ENCODE results near the gene ASB1. TPM values are rescaled to one million over a fixed set of nuclear protein-coding genes. Genes with fewer than 3 reads are reported as not detected.

ASB1 gene
- total and polyA plus RNA-seq, 2 donors, result 17.1 to 24.7 TPM

DNA sequence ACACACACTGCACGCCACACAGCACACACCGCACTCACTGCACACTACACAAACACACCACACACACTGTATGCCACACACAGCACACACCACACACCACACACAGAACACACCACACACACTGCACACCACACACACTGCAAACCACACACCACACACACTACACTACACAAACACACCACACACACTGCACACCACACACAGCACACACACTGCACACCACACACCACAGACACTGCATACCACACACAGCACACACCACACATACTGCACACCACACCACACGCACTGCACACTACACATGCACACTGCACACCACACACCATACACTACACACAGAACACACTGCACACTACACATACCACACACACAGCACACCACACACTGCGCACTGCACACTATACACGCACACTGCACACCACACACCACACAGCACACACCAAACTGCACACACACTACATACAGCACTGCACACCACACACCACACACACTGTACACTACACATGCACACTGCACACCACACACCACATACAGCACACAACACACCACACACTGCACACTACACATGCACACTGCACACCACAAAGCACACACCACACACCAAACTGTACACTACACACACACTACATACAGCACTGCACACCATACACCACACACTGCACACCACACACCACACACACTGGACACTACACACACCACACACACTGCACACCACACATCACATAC lies 59.6 kb downstream of the ASB1 start:
- H3K36me3 ChIP-seq (ENCODE audit: insufficient read depth), result no peaks in the 10 kb centered on the region
- 97% methylated on average over 5 of the region's 5 CpGs for WGBS
- DNase-seq (ENCODE audit: extremely low spot score), result no peak
- no peak overlapping the region for H3K4me3 ChIP-seq (ENCODE audit: low read depth, low read length)
- H3K4me1 ChIP-seq (ENCODE audit: insufficient read depth), result no peaks in the 10 kb centered on the region
- H3K27ac ChIP-seq (ENCODE audit: low read depth), result no peak overlapping the region

DNA sequence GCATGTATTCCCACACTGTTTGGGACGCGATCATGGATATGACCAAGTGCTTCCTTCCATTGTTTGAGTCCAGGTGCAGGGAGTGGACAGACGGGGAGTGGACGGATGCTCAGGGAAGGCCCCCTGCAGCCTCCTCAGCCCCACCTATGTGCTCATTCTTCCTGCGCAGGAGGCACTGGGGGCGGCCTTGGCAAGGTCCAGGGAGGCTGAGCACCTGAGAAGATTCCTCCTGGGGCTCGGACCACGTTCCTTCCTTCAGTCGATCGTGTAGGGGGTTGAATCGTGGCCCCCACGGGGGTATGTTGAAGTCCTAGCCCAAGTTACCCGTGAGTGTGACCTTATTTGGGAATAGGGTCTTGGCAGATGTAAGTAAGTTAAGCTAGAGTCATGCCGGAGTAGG lies 60.4 kb downstream of the ASB1 start:
- WGBS, result 89% methylated on average over 14 of the region's 14 CpGs
- DNase-seq (ENCODE audit: extremely low spot score), result no peak

DNA sequence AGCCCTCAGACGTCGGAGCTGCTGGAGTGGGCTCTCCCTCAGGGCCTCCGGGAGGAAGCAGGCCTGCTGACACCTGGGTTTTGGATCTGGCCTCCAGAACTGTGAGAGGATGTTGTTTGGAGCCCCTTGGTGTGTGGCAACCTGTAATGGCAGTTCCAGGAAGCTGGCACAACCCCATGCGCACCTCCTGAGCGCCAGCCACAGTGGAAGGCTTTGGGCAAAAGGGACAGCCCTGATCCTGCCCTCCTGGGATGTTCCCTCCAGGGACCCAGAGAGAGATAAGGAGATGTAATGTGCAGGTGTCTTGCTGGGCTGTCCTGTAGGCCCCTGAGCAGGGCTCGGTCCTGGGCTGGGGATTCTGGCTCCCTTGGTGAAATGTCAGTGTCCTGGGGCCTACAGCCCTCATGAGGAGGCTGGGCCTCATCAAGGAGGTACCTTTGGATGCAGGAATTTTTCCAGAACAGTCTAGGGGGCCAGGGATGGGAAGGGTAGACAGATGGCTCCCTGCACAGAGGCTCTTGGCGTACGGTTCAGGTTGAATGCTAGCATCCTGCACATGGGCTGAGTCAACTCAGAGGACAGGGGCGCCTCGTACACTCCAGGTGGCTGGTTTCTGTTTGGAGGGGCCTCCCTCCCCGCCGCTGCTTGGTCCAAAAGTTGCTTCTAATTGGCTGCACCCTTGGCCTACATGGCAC lies 61.1 kb downstream of the ASB1 start:
- no peak overlapping the region for H3K4me3 ChIP-seq (ENCODE audit: low read depth, low read length)
- no peaks in the 10 kb centered on the region for H3K4me1 ChIP-seq (ENCODE audit: insufficient read depth)
- H3K36me3 ChIP-seq (ENCODE audit: insufficient read depth), result no peaks in the 10 kb centered on the region
- 94% methylated on average over 12 of the region's 12 CpGs for WGBS
- DNase-seq (ENCODE audit: extremely low spot score), result no peak
- H3K27ac ChIP-seq (ENCODE audit: low read depth), result no peak overlapping the region

More for the DNA sequence above, 60.4 kb downstream of the ASB1 start:
- H3K4me1 ChIP-seq (ENCODE audit: insufficient read depth), result no peaks in the 10 kb centered on the region
- no peak overlapping the region for H3K4me3 ChIP-seq (ENCODE audit: low read depth, low read length)
- H3K36me3 ChIP-seq (ENCODE audit: insufficient read depth), result no peaks in the 10 kb centered on the region
- no peak overlapping the region for H3K27ac ChIP-seq (ENCODE audit: low read depth)

DNA sequence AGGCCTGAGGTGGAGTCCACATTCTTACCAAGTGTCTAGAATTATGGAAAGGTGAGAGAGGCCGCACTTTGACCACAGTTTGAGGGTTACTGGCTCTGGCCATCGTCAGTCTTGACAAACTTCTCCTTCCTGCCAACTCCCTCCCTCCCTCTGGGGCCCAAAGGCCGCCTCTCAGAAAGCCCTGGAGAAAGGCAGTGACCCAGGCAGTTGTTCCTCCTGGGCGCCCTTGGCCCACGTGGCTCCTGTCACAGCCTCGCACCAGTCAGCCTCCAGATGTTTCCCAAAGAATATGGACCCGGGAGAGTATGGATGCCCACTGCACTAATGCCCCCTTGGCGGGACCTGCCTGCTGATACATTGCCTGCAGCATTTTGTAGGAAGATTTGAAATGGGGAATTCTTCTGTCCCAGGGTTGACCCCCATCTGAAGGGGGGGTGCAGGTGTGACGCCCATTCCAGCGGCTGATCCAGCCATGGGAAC lies 61.7 kb downstream of the ASB1 start:
- DNase-seq (ENCODE audit: extremely low spot score), result no peak
- 81% methylated on average over 10 of the region's 10 CpGs for WGBS
- Histone ChIP-seq H3K4me3 (ENCODE audit: low read depth, low read length) (no peak overlapping the region), H3K27ac (ENCODE audit: low read depth) (no peak overlapping the region), H3K36me3 (ENCODE audit: insufficient read depth) (no peaks in the 10 kb centered on the region), H3K4me1 (ENCODE audit: insufficient read depth) (no peaks in the 10 kb centered on the region)

DNA sequence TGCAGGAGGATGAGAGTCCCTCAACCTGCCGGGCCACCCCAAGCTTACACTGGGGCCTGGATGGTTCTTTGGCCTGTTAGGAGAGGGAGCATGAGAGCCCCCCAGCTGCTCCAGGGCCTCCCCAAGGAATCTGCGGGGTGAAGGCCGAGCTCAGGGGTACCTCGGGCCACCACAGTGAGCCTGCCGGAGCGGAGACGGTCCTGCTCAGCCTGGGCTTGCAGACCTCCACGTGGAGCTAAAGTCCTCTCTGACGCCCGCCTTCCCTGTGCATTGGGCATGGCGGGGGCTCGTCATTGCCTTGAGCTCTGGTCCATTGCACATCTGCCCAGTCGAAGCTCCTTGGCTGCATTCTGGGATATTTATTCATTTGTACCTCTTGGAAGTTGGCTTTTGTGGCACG lies 62.7 kb downstream of the ASB1 start:
- WGBS, result 95% methylated on average over 14 of the region's 14 CpGs

DNA sequence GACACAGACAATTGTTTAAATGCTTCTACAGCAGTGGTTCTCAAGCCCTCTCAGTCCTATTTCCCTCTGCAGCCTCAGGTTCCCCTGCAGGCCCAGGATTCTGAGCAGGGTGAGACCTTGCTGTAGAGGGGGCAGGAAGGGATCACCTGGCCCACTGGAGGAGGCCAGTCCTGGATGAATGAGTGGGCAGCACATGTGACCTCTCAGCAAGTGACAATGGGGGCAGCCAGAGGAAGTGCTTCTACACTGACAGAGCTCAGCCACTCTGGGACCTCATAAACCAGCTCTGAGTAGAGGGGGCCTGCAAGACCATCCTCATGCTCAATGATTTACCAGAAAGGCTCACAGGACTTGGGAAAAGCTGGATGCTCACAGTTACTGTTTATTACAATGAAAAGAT lies 63.2 kb downstream of the ASB1 start:
- Histone ChIP-seq H3K4me1 (ENCODE audit: insufficient read depth) (no peaks in the 10 kb centered on the region), H3K27ac (ENCODE audit: low read depth) (no peak overlapping the region), H3K4me3 (ENCODE audit: low read depth, low read length) (no peak overlapping the region), H3K36me3 (ENCODE audit: insufficient read depth) (no peaks in the 10 kb centered on the region)
- no peak for DNase-seq (ENCODE audit: extremely low spot score)

More for the DNA sequence above, 62.7 kb downstream of the ASB1 start:
- no peak for DNase-seq (ENCODE audit: extremely low spot score)
- Histone ChIP-seq H3K36me3 (ENCODE audit: insufficient read depth) (no peaks in the 10 kb centered on the region), H3K27ac (ENCODE audit: low read depth) (no peak overlapping the region), H3K4me3 (ENCODE audit: low read depth, low read length) (no peak overlapping the region), H3K4me1 (ENCODE audit: insufficient read depth) (no peaks in the 10 kb centered on the region)

DNA sequence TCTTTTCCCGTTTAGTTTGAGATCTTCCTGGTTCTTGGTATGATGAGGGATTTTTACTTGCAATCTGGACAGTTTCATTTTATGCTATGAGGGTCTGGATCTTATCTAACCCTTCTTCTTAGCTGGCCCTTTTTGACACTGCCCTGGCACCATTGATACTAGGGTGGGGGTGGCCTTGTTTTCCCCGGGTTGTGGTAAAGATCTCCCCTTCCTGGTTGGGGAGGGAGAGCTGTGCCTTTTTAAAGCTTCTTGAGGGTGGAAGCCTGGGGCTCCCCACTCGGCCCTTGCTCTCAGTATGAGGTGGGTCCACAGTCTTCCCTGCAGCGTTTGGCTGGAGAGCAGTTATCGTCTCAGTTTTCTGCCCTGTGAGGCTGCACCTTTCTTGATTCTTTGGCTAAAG lies 66.1 kb downstream of the ASB1 start:
- DNase-seq (ENCODE audit: extremely low spot score), result no peak
- no peaks in the 10 kb centered on the region for H3K4me1 ChIP-seq (ENCODE audit: insufficient read depth)
- H3K4me3 ChIP-seq (ENCODE audit: low read depth, low read length), result no peak overlapping the region
- H3K27ac ChIP-seq (ENCODE audit: low read depth), result no peak overlapping the region
- no peaks in the 10 kb centered on the region for H3K36me3 ChIP-seq (ENCODE audit: insufficient read depth)
- 57% methylated on average over 5 of the region's 5 CpGs for WGBS

DNA sequence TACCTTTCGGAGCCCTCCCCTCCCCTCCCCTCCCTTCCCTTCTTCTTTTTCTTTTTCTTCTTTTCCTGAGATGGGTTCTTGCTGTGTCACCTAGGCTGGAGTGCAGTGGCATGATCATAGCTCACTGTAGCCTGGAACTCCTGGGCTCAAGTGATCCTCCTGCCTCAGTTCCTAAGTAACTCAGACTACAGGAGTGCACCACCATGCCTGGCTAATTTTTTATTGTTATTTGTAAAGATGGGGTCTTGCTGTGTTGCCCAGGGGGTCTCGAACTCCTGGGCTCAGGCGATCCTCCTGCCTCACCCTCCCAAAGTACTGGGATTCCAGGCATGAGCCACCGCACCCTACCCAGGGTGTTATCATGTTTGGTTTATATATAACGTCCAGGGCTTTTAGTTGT lies 66.7 kb downstream of the ASB1 start:
- Histone ChIP-seq H3K4me1 (ENCODE audit: insufficient read depth) (no peaks in the 10 kb centered on the region), H3K36me3 (ENCODE audit: insufficient read depth) (no peaks in the 10 kb centered on the region), H3K4me3 (ENCODE audit: low read depth, low read length) (no peak overlapping the region), H3K27ac (ENCODE audit: low read depth) (no peak overlapping the region)
- no peak for DNase-seq (ENCODE audit: extremely low spot score)
- 91% methylated on average over 5 of the region's 5 CpGs for WGBS

DNA sequence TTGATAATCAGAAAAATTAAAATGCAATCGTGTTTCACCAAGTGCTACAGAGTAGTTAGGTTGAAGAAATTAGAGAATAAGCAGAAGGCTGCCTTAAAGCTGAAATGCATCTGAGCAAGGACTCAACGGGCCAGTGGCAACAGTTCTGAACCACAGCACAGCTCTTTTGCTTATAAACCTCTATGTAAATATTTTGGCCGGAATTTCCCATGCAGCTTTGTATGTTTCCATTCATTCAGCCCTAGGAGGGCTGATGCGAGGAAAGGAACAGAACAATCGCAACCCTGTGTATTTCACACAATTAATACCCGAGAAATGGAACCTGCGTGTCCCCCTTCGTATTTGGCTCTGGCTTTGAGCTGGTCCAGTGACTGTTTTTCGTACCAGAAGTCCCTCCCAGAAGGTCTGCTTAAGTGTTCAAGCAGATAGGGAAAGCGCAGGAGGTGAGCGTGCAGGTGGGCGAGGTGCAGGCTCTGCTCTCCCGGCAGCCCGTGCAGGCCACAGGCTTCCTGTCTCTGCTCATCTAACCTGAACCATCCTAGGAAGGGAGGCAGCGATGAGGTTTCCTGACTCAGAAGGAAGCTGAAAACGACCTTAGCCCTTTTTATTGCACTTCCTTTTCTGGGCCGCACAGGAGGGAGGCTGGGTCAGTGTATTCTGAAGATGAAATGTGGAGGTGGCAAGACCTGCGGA lies 67.3 kb downstream of the ASB1 start:
- 71% methylated on average over 18 of the region's 18 CpGs for WGBS
- Histone ChIP-seq H3K36me3 (ENCODE audit: insufficient read depth) (no peaks in the 10 kb centered on the region), H3K4me1 (ENCODE audit: insufficient read depth) (no peaks in the 10 kb centered on the region), H3K4me3 (ENCODE audit: low read depth, low read length) (no peak overlapping the region), H3K27ac (ENCODE audit: low read depth) (no peak overlapping the region)
- no peak for DNase-seq (ENCODE audit: extremely low spot score)

DNA sequence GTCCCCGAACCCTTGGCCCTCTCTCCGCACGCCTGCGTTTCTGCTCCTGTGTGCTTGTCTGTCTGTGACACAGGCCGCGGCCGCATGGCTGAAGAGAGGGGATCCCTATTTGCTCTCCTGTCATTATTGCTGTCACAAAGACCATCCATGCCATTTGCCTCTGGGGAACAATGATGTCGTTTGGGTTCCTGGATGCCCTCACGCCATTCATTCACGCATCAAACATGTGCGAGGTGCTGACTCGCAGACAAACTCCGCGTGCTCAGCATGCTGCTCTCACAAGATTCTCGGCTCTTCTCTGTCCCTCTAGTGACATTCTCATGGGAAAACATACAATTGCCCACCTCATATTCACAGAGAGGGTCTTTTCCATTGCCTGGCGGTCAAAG lies 67.8 kb downstream of the ASB1 start:
- 90% methylated on average over 16 of the region's 16 CpGs for WGBS
- Histone ChIP-seq H3K4me1 (ENCODE audit: insufficient read depth) (no peaks in the 10 kb centered on the region), H3K27ac (ENCODE audit: low read depth) (no peak overlapping the region), H3K4me3 (ENCODE audit: low read depth, low read length) (no peak overlapping the region), H3K36me3 (ENCODE audit: insufficient read depth) (no peaks in the 10 kb centered on the region)
- DNase-seq (ENCODE audit: extremely low spot score), result no peak

DNA sequence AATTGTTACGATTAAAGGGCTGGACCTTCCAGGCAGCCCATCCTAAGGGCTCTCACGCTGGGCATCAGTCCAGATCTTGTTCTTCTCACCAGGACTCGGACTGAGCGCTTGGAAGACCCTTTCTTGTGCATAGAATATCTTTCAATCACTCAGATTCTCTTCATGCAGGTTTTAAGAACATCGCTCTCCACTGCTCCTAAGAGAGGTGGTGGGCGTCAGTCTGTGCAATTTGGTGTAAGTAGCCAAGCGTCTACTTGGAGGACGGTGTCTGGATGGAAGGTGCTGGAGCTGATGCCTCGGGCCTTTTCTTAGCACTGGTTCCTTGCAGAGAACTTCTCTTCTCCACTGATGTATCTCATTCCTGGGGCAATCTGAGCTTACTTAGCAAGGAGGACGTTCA lies 68.7 kb downstream of the ASB1 start:
- no peak for DNase-seq (ENCODE audit: extremely low spot score)
- WGBS, result 90% methylated on average over 10 of the region's 10 CpGs
- Histone ChIP-seq H3K27ac (ENCODE audit: low read depth) (no peak overlapping the region), H3K4me1 (ENCODE audit: insufficient read depth) (no peaks in the 10 kb centered on the region), H3K36me3 (ENCODE audit: insufficient read depth) (no peaks in the 10 kb centered on the region), H3K4me3 (ENCODE audit: low read depth, low read length) (no peak overlapping the region)

DNA sequence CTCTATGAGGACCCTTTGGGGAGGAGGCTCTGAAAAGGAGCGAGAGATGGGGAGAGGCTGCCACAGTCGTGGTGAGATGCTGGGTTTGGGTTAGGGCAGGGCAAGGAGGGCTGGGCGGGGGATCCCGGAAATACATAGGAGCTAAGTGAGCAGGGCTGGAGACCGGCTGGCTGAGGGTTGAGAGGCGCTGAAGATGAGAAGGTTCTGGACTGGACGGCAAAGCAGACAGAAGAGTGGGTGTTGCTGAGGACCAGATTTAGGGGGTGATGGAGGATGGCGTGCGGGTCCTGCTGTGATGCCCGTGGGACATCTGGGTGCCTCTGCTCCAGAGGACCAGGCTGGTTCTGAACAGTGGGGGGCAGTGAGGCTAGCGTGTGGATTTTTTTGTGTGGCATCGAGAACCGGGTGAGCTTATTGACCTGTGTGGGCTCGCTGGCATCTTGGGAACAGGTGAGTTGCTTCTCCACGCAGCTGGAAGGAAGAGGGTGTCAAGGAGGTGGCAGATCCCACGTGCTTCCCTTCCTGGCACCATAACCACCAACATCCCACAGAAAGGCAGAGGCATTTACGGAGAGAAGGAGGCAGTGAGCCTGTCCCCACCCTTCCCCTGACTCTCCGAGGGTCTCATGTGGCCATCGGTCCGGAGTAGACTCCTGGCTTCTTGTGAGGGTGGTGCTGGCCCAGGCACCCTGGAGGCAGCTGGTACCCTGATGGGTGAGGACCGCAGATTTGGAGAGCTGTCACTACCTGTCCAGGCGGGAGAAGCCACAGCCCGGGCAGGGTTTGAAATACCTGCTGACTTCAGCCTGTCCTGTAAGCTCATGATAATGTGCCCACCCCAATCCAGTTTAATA lies 70.3 kb downstream of the ASB1 start:
- no peak for DNase-seq (ENCODE audit: extremely low spot score)
- 92% methylated on average over 23 of the region's 23 CpGs for WGBS
- no peak overlapping the region for H3K4me3 ChIP-seq (ENCODE audit: low read depth, low read length)
- H3K27ac ChIP-seq (ENCODE audit: low read depth), result no peak overlapping the region
- no peaks in the 10 kb centered on the region for H3K4me1 ChIP-seq (ENCODE audit: insufficient read depth)
- H3K36me3 ChIP-seq (ENCODE audit: insufficient read depth), result no peaks in the 10 kb centered on the region

DNA sequence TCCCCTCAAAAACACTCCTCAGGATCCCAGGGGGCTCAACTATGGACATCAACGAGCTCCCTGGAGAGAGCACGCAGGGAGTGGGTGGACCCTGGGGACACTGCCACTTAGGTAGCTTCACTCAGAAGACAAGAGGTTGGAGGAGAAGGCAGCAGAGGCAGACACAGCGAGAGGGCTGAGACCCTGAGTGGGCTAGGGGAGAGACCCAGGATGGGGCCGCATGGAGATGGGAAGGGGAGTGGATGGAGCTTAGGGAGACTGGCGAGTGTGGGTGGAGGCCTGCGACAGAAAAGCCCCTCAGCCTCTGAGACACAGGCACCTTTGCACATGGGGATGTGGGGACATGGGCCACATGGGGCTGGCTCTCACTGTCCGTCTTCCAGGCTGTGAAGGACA lies 70.9 kb downstream of the ASB1 start:
- Histone ChIP-seq H3K27ac (ENCODE audit: low read depth) (no peak overlapping the region), H3K4me3 (ENCODE audit: low read depth, low read length) (no peak overlapping the region), H3K4me1 (ENCODE audit: insufficient read depth) (no peaks in the 10 kb centered on the region), H3K36me3 (ENCODE audit: insufficient read depth) (no peaks in the 10 kb centered on the region)
- DNase-seq (ENCODE audit: extremely low spot score), result no peak
- WGBS, result 95% methylated on average over 7 of the region's 7 CpGs

All from urinary bladder (tissue), 4 donors.